HepG2 (cell line): ENCODE data around the gene LUC7L. TPM values are rescaled to one million over a fixed set of nuclear protein-coding genes. Genes with fewer than 3 reads are reported as not detected.

Source experiments
- ATAC-seq: fragments of 200-7000 bp; cut with Tn5 transposase; 3 replicates; pipeline ENCODE4 v1.9.1; 2020; ENCODE audit warnings: mild to moderate bottlenecking, moderate library complexity
- BruUV-seq: library from RNA; stranded (reverse); fragments of 400-500 nt; replicated peaks from 2 replicates; lab custom pipeline; 2021; lab: Mats Ljungman, UMichigan
- CTCF ChIA-PET: fragments of 300-600 bp; formaldehyde crosslinking; extraction: SDS; loops from one replicate; lab custom pipeline; 2021; ENCODE audit warnings: low total read pairs, inconsistent platforms, low intra/inter-chr PET ratio; lab: Yijun Ruan, JAX
- POLR2A ChIA-PET: fragments of 350-600 bp; sonication (Branson Sonifier 250); formaldehyde crosslinking; loops from one replicate; lab custom pipeline; 2020; ENCODE audit warnings: antibody characterized with exemption, inconsistent platforms; lab: Yijun Ruan, JAX
- DNase-seq: peaks from one replicate; pipeline ENCODE4 v3.0.0-alpha.2; 2015; ENCODE audit warnings: low spot score
- FAIRE-seq: peaks from 3 replicates; lab custom pipeline; 2011; peaks lifted over from hg19 to GRCh38; lab: Jason Lieb, UNC
- H2AFZ ChIP-seq: one replicate; pipeline ENCODE4 v1.6.1; 2011; ENCODE audit warnings: low read length, inconsistent platforms
- H3K27ac ChIP-seq: fragments of 300-600 bp; 3 replicates; pipeline ENCODE4 v1.8.0; 2011; ENCODE audit warnings: mixed run types, mild to moderate bottlenecking, mixed read lengths, low read length, inconsistent platforms; ENCODE audit not compliant: insufficient read depth; ENCODE audit errors: extremely low read length
- H3K27me3 ChIP-seq, 2 experiments: fragments of 200-600 bp in 1 of 2; 2 replicates in 1 of 2; 3 replicates in 1 of 2; pipeline versions ENCODE4 v1.6.0 to v1.8.0; 2011; ENCODE audit warnings: low read length in 2 of 2, mild to moderate bottlenecking in 2 of 2, moderate library complexity in 2 of 2, inconsistent platforms in 1 of 2; ENCODE audit not compliant: insufficient read depth in 2 of 2, control insufficient read depth in 1 of 2
- H3K36me3 ChIP-seq, 2 experiments: fragments of 200-600 bp in 1 of 2; replicated peaks in 1 of 2; 2 replicates in 1 of 2; 3 replicates in 1 of 2; pipeline versions ENCODE4 v1.5.1 to v1.8.0; 2011; ENCODE audit warnings: low read length in 2 of 2, inconsistent platforms in 1 of 2; ENCODE audit not compliant: insufficient read depth in 2 of 2, control insufficient read depth in 1 of 2
- H3K4me1 ChIP-seq: 2 replicates; pipeline ENCODE4 v1.5.1; 2012; ENCODE audit warnings: low read length, inconsistent platforms; ENCODE audit not compliant: insufficient read depth
- H3K4me2 ChIP-seq: 2 replicates; pipeline ENCODE4 v1.6.0; 2011; ENCODE audit warnings: low read depth, low read length, inconsistent platforms
- H3K4me3 ChIP-seq, 3 experiments: fragments of 200-600 bp in 1 of 3; sonication (generic), shearing (Covaris generic) in 1 of 3; replicated peaks in 1 of 3; 2 replicates each; pipeline ENCODE4 v1.5.1; 2011 to 2016; ENCODE audit warnings: low read length in 3 of 3, inconsistent platforms in 2 of 3, low read depth in 2 of 3, mild to moderate bottlenecking in 2 of 3, control low read depth in 1 of 3, mixed read lengths in 1 of 3; ENCODE audit not compliant: insufficient read depth in 1 of 3
- H3K79me2 ChIP-seq: one replicate; pipeline ENCODE4 v1.6.1; 2011; ENCODE audit warnings: low read length, inconsistent platforms; ENCODE audit not compliant: insufficient read depth
- H3K9ac ChIP-seq: 2 replicates; pipeline ENCODE4 v1.6.0; 2011; ENCODE audit warnings: mild to moderate bottlenecking, low read depth, low read length, inconsistent platforms; ENCODE audit not compliant: insufficient read depth
- H3K9me3 ChIP-seq: 2 replicates; pipeline ENCODE4 v1.5.1; 2012; ENCODE audit warnings: mild to moderate bottlenecking, low read length
- H4K20me1 ChIP-seq: 2 replicates; pipeline ENCODE4 v1.6.0; 2011; ENCODE audit warnings: inconsistent platforms, mild to moderate bottlenecking, low read length, moderate library complexity; ENCODE audit not compliant: insufficient read depth
- CBX2 ChIP-seq, 2 experiments: fragments of 200-600 bp in 1 of 2; sonication (generic); formaldehyde crosslinking in 1 of 2; IDR thresholded peaks; 2 replicates each; pipeline versions ENCODE4 v1.7.0 to v1.8.1; 2018 to 2022; ENCODE audit warnings: low read depth in 2 of 2, low read length in 1 of 2, mild to moderate bottlenecking in 1 of 2, missing genetic modification reagents in 1 of 2
- GMEB2 ChIP-seq: IDR thresholded peaks from 2 replicates; pipeline ENCODE4 v1.6.1; 2016; ENCODE audit warnings: missing biosample characterization, missing genetic modification reagents, low read depth
- GTF2F1 ChIP-seq: fragments of 150-350 bp; IDR thresholded peaks from 2 replicates; pipeline ENCODE4 v1.6.1; 2014; ENCODE audit warnings: low read length
- HOMEZ ChIP-seq: IDR thresholded peaks from 2 replicates; pipeline ENCODE4 v1.6.1; 2016; ENCODE audit warnings: low read depth
- JARID2 ChIP-seq: sonication (generic); formaldehyde crosslinking; IDR thresholded peaks from 2 replicates; pipeline ENCODE4 v1.8.1; 2023; ENCODE audit warnings: missing genetic modification reagents, inconsistent platforms; ENCODE audit not compliant: insufficient replicate concordance
- JUND ChIP-seq: sonication (generic); formaldehyde crosslinking; IDR thresholded peaks from 2 replicates; pipeline ENCODE4 v1.8.0; 2022; ENCODE audit warnings: mild to moderate bottlenecking, missing genetic modification reagents
- KDM6A ChIP-seq: IDR thresholded peaks from 2 replicates; pipeline ENCODE4 v1.6.1; 2016; ENCODE audit warnings: low read depth
- MTA1 ChIP-seq: sonication (generic); formaldehyde crosslinking; IDR thresholded peaks from 2 replicates; pipeline ENCODE4 v1.4.0; 2020; ENCODE audit warnings: missing genetic modification reagents, mild to moderate bottlenecking, borderline replicate concordance
- NONO ChIP-seq, 2 experiments: fragments of 450-650 bp in 1 of 2; sonication (generic) in 1 of 2; formaldehyde crosslinking in 1 of 2; IDR thresholded peaks in 1 of 2; conservative IDR thresholded peaks in 1 of 2; 2 replicates each; pipeline versions ENCODE4 v1.6.1 to v1.8.0; 2017 to 2022; ENCODE audit warnings: mild to moderate bottlenecking in 1 of 2, missing genetic modification reagents in 1 of 2, moderate library complexity in 1 of 2
- SETDB1 ChIP-seq: sonication (generic); formaldehyde crosslinking; IDR thresholded peaks from 2 replicates; pipeline ENCODE4 v1.5.1; 2020; ENCODE audit warnings: missing genetic modification reagents, mild to moderate bottlenecking, borderline replicate concordance
- SKI ChIP-seq: fragments of 450-650 bp; IDR thresholded peaks from one replicate; pipeline ENCODE4 v1.6.1; 2018; ENCODE audit warnings: mild to moderate bottlenecking; ENCODE audit not compliant: partially characterized antibody
- TFAP4 ChIP-seq: sonication (generic); IDR thresholded peaks from 2 replicates; pipeline ENCODE4 v1.6.1; 2016; ENCODE audit warnings: low read depth, borderline replicate concordance
- THRA ChIP-seq: sonication (generic); formaldehyde crosslinking; IDR thresholded peaks from 2 replicates; pipeline ENCODE4 v1.4.0; 2020; ENCODE audit warnings: missing genetic modification reagents, borderline replicate concordance
- TMF1 ChIP-seq: sonication (generic); formaldehyde crosslinking; IDR thresholded peaks from 2 replicates; pipeline ENCODE4 v1.8.1; 2022; ENCODE audit warnings: low read depth, missing genetic modification reagents
- ZBTB21 ChIP-seq: sonication (generic); formaldehyde crosslinking; IDR thresholded peaks from 2 replicates; pipeline ENCODE4 v1.4.0; 2020; ENCODE audit warnings: missing genetic modification reagents
- ZNF556 ChIP-seq: sonication (generic); formaldehyde crosslinking; IDR thresholded peaks from 2 replicates; pipeline ENCODE4 v1.4.0; 2020; ENCODE audit warnings: mild to moderate bottlenecking, missing genetic modification reagents, borderline replicate concordance
- ZNF589 ChIP-seq: sonication (generic); formaldehyde crosslinking; conservative IDR thresholded peaks from 2 replicates; pipeline ENCODE4 v1.8.0; 2022; ENCODE audit warnings: mild to moderate bottlenecking, moderate library complexity, missing genetic modification reagents
- ZNF749 ChIP-seq: sonication (generic); formaldehyde crosslinking; IDR thresholded peaks from 2 replicates; pipeline ENCODE4 v1.8.0; 2022; ENCODE audit warnings: mild to moderate bottlenecking, missing genetic modification reagents, moderate library complexity, borderline replicate concordance
- ZNF776 ChIP-seq: sonication (generic); formaldehyde crosslinking; IDR thresholded peaks from 2 replicates; pipeline ENCODE4 v1.4.0; 2020; ENCODE audit warnings: mild to moderate bottlenecking, missing genetic modification reagents
- ZSCAN9 ChIP-seq: IDR thresholded peaks from 2 replicates; pipeline ENCODE4 v1.6.1; 2016; ENCODE audit warnings: borderline replicate concordance
- WGBS: methylation state at CpG from one replicate; pipeline ENCODE4 v1.1.6; 2017; ENCODE audit warnings: low lambda C conversion rate; 5-methylcytosine and 5-hydroxymethylcytosine counted together
- in situ Hi-C: cut with HindIII; loops from 2 replicates; pipeline ENCODE4 v1.10.0; 2017; ENCODE audit warnings: low pct_unique_long_range_greater_than_20kb; ENCODE audit not compliant: extremely low pct_ligation_motif_present
- intact Hi-C: fragments of 100-400 bp; cut with micrococcal nuclease; formaldehyde crosslinking; loops from one replicate; pipeline ENCODE4 v1.10.0; 2022; ENCODE audit not compliant: unreplicated experiment
- polyA plus RNA-seq, 8 experiments: library from polyadenylated mRNA; depleted of rRNA in 3 of 8; stranded (reverse) in 7 of 8; unstranded in 1 of 8; fragments of >200 nt; fragmentation: Illumina TruSeq in 4 of 8; extraction: Trizol in 4 of 8; gene quantifications; 2 replicates each; pipeline versions ENCODE4 v1.2.1 to v1.2.3, GENCODE V29; 2011 to 2016; ENCODE audit warnings: low read depth in 4 of 8, missing spikeins in 1 of 8, mixed read lengths in 1 of 8; ENCODE audit not compliant: insufficient read depth in 1 of 8
- total RNA-seq, 5 experiments: library from RNA; depleted of rRNA; stranded (reverse); fragments of >200 nt; fragmentation: Illumina TruSeq; extraction: Trizol; gene quantifications; 2 replicates each; pipeline ENCODE4 v1.2.3, GENCODE V29; 2016; ENCODE audit warnings: low read depth in 1 of 5

The LUC7L gene
- total and polyA plus RNA-seq, 2 of the 13 experiments (the other 11 are each of a cell fraction or from before 2014, with no cell fraction given), result 48.7 to 56.9 TPM

- TF ChIP-seq HOMEZ (CRISPR knock-in tag), result no peak
- no peak for TF ChIP-seq ZNF589 (CRISPR knock-in tag)
- TF ChIP-seq THRA (CRISPR knock-in tag), result no peak
- no peak for TF ChIP-seq ZNF556
- no peak for TF ChIP-seq NONO (IDR thresholded peaks at IDR 0.05)
- no peak for TF ChIP-seq NONO (CRISPR knock-in tag; conservative IDR thresholded peaks at IDR 0.05)
- no peak for TF ChIP-seq MTA1 (CRISPR knock-in tag)
Observed at GRCh38 chr16:254461-254860, 25.2 kb upstream of the LUC7L start (continued).

- Histone ChIP-seq H3K4me3 (no peak overlapping the region), H3K9me3 (no peaks in the 10 kb centered on the region), H3K4me2 (no peak overlapping the region), H3K27me3 (no peaks in the 10 kb centered on the region), H3K9ac (no peak overlapping the region), H4K20me1 (no peaks in the 10 kb centered on the region), H3K79me2 (no peaks in the 10 kb centered on the region), H2AFZ (no peak overlapping the region), H3K27ac (no peak overlapping the region), H3K36me3 (peaks cover 7 to 27% of the 10 kb centered on the region in 2 experiments; a peak in 3 of 5 replicates), H3K4me1 (no peaks in the 10 kb centered on the region; the same call in 1 of the 2 replicates)
- BruUV-seq, result no TSS peak
- in situ Hi-C loops (no loop called here), intact Hi-C loops (no loop called here)
- POLR2A ChIA-PET, result no interaction called here
- ATAC-seq, result no peak
- DNase-seq, result no peak
- CTCF ChIA-PET, result no interaction called here
- 100% methylated on average over 5 of the region's 6 CpGs for WGBS
- no peak for FAIRE-seq
- TF ChIP-seq GMEB2, result no peak
- TF ChIP-seq JUND, result no peak
- no peak for TF ChIP-seq TFAP4
- no peak for TF ChIP-seq TMF1 (CRISPR knock-in tag)
- TF ChIP-seq CBX2 (IDR thresholded peaks at IDR 0.05; ENCODE audit: low read depth, low read length), result no peak
- no peak for TF ChIP-seq CBX2 (CRISPR knock-in tag; IDR thresholded peaks at IDR 0.05; ENCODE audit: low read depth)
- no peak for TF ChIP-seq ZSCAN9
- TF ChIP-seq SKI, result no peak
- no peak for TF ChIP-seq JARID2 (CRISPR knock-in tag)
- TF ChIP-seq ZBTB21 (CRISPR knock-in tag), result no peak
- no peak for TF ChIP-seq SETDB1 (CRISPR knock-in tag)
- no peak for TF ChIP-seq KDM6A
- no peak for TF ChIP-seq ZNF776
- no peak for TF ChIP-seq GTF2F1
- TF ChIP-seq ZNF749 (CRISPR knock-in tag), result no peak
Observed at GRCh38 chr16:253833-254232, 24.6 kb upstream of the LUC7L start.
